ENCODE data around the gene ATAD3A. TPM values are rescaled to one million over a fixed set of nuclear protein-coding genes. Genes with fewer than 3 reads are reported as not detected.

Gene ATAD3A
- total and polyA plus RNA-seq, 9 of the 15 experiments (the other 6 are each of a cell fraction or from before 2014, with no cell fraction given): 0.10 to 173 (median 36.7) TPM

- FAIRE-seq: no peak
- Histone ChIP-seq H3K36me3 (ENCODE audit: control insufficient read depth, insufficient read depth, low read length) (peaks cover 71% of the 10 kb centered on the region), H2AFZ (ENCODE audit: low read depth, low read length) (no peak overlapping the region), H3K79me2 (ENCODE audit: control insufficient read depth, insufficient read depth, low read length) (peaks cover 28% of the 10 kb centered on the region), H3K9ac (ENCODE audit: insufficient read depth in 1 of 2, low read depth in 2 of 2, low read length in 2 of 2) (peak overlapping the region in 1 of 2 experiments; percentile 69; a peak in 1 of 4 replicates), H3K4me3 (no peak overlapping the region), H3K4me1 (replicated peaks in 1 of 2; ENCODE audit: control insufficient read depth in 2 of 2, insufficient read depth in 2 of 2, low read length in 2 of 2) (peaks cover 0 to 51% of the 10 kb centered on the region in 2 experiments; a peak in 2 of 5 replicates), H3K27me3 (ENCODE audit: control insufficient read depth in 2 of 2, insufficient read depth in 2 of 2, low read length in 2 of 2) (no peaks in the 10 kb centered on the region), H3K9me3 (replicated peaks; ENCODE audit: control insufficient read depth, insufficient read depth, low read depth, low read length) (no peaks in the 10 kb centered on the region), H3K4me2 (ENCODE audit: insufficient read depth, low read length) (no peak overlapping the region), H4K20me1 (replicated peaks; ENCODE audit: control insufficient read depth, insufficient read depth, low read length) (peaks cover 16% of the 10 kb centered on the region), H3K27ac (ENCODE audit: extremely low read depth, low read depth, low read length) (no peak overlapping the region), H3K9me1 (ENCODE audit: control insufficient read depth, insufficient read depth, low read length) (peaks cover 6% of the 10 kb centered on the region)
- ChIA-PET POLR2A (interaction anchor here (0.6 to 4.7 kb wide), 4 partner anchors 10 to 49 kb away, joined by 4 to 36 read pairs (median 6); no protein-coding TSS in a partner anchor), CTCF (ENCODE audit: low intra/inter-chr PET ratio) (no interaction called here)
- BruUV-seq (replicated peaks): no TSS peak
- ATAC-seq: no peak
- in situ Hi-C loops (cut with MboI) (no loop called here), intact Hi-C loops (cut with micrococcal nuclease) (no loop called here)
- WGBS (ENCODE audit: insufficient coverage, low coverage, missing lambda C conversion rate): 91% methylated on average over 8 of the region's 9 CpGs
- DNase-seq (ENCODE audit: extremely low read depth in 1 of 4, low spot score in 3 of 4): no peak
- TF ChIP-seq POLR2G (IDR thresholded peaks at IDR 0.05; ENCODE audit: low read depth, low read length) (peak; percentile 49; the same call in 1 of the 2 replicates), MBD2 (IDR thresholded peaks at IDR 0.05; ENCODE audit: borderline replicate concordance, low read depth) (no peak), TFAP4 (CRISPR knock-in tag; IDR thresholded peaks at IDR 0.05; ENCODE audit: borderline replicate concordance) (0 out of 2 replicates have a peak, but pooled peaks have one; percentile 3)
Observed at GRCh38 chr1:1547011-1547410, 35.0 kb downstream of the ATAD3A start.

- Histone ChIP-seq H3K4me2 (ENCODE audit: insufficient read depth, low read length) (no peak overlapping the region), H3K9me1 (ENCODE audit: control insufficient read depth, insufficient read depth, low read length) (peaks cover 7% of the 10 kb centered on the region), H3K4me3 (no peak overlapping the region), H3K9ac (ENCODE audit: insufficient read depth in 1 of 2, low read depth in 2 of 2, low read length in 2 of 2) (no peak overlapping the region; a peak in 1 of 4 replicates), H3K27me3 (ENCODE audit: control insufficient read depth in 2 of 2, insufficient read depth in 2 of 2, low read length in 2 of 2) (no peaks in the 10 kb centered on the region), H3K4me1 (replicated peaks in 1 of 2; ENCODE audit: control insufficient read depth in 2 of 2, insufficient read depth in 2 of 2, low read length in 2 of 2) (peaks cover 0 to 51% of the 10 kb centered on the region in 2 experiments; a peak in 2 of 5 replicates), H3K79me2 (ENCODE audit: control insufficient read depth, insufficient read depth, low read length) (peaks cover 32% of the 10 kb centered on the region), H2AFZ (ENCODE audit: low read depth, low read length) (no peak overlapping the region), H3K36me3 (ENCODE audit: control insufficient read depth, insufficient read depth, low read length) (peaks cover 71% of the 10 kb centered on the region; the same call in 2 of the 3 replicates), H3K9me3 (replicated peaks; ENCODE audit: control insufficient read depth, insufficient read depth, low read depth, low read length) (no peaks in the 10 kb centered on the region), H4K20me1 (replicated peaks; ENCODE audit: control insufficient read depth, insufficient read depth, low read length) (peaks cover 16% of the 10 kb centered on the region), H3K27ac (ENCODE audit: extremely low read depth, low read depth, low read length) (no peak overlapping the region)
- no peak for ATAC-seq
- FAIRE-seq: no peak
- TF ChIP-seq POLR2G (IDR thresholded peaks at IDR 0.05; ENCODE audit: low read depth, low read length): peak; percentile 59; the same call in 1 of the 2 replicates
- TF ChIP-seq, protein P1, sequence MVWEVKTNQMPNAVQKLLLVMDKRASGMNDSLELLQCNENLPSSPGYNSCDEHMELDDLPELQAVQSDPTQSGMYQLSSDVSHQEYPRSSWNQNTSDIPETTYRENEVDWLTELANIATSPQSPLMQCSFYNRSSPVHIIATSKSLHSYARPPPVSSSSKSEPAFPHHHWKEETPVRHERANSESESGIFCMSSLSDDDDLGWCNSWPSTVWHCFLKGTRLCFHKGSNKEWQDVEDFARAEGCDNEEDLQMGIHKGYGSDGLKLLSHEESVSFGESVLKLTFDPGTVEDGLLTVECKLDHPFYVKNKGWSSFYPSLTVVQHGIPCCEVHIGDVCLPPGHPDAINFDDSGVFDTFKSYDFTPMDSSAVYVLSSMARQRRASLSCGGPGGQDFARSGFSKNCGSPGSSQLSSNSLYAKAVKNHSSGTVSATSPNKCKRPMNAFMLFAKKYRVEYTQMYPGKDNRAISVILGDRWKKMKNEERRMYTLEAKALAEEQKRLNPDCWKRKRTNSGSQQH (CRISPR knock-in tag; IDR thresholded peaks at IDR 0.05): no peak
- intact Hi-C loops (cut with micrococcal nuclease): no loop called here
- ChIA-PET CTCF (ENCODE audit: low intra/inter-chr PET ratio) (no interaction called here), POLR2A (interaction anchor here (0.6 to 4.7 kb wide), 4 partner anchors 10 to 147 kb away, joined by 3 to 36 read pairs (median 6); no protein-coding TSS in a partner anchor)
- BruUV-seq (replicated peaks): no TSS peak
- DNase-seq (ENCODE audit: extremely low read depth in 1 of 4, low spot score in 3 of 4): no peak
- WGBS (ENCODE audit: insufficient coverage, low coverage, missing lambda C conversion rate): 96% methylated on average over 17 of the region's 19 CpGs
- in situ Hi-C loops (cut with MboI): no loop called here
Observed at GRCh38 chr1:1547476-1547875, 35.5 kb downstream of the ATAD3A start.

Measured in K562 (cell line).